WTC11 (cell line): Measurements from ENCODE around the gene MAST4.

Experiments used
- AFF4 ChIP-seq: sonication (generic); formaldehyde crosslinking; IDR thresholded peaks from 2 replicates; pipeline ENCODE4 v1.8.1; 2023; ENCODE audit warnings: mild to moderate bottlenecking, missing genetic modification reagents, borderline replicate concordance
- ATF3 ChIP-seq: sonication (generic); formaldehyde crosslinking; conservative IDR thresholded peaks from 2 replicates; pipeline ENCODE4 v1.8.1; 2022; ENCODE audit warnings: mild to moderate bottlenecking, missing genetic modification reagents
- CTCF ChIP-seq: fragments of 200-600 bp; IDR thresholded peaks from 2 replicates; pipeline ENCODE4 v1.8.0; 2022; ENCODE audit warnings: antibody characterized with exemption
- E2F4 ChIP-seq: sonication (generic); formaldehyde crosslinking; IDR thresholded peaks from 2 replicates; pipeline ENCODE4 v1.8.1; 2022; ENCODE audit warnings: low read depth, mild to moderate bottlenecking, moderate library complexity, missing genetic modification reagents, borderline replicate concordance
- GABPB1 ChIP-seq: sonication (generic); formaldehyde crosslinking; IDR thresholded peaks from 2 replicates; pipeline ENCODE4 v1.8.1; 2023; ENCODE audit warnings: mild to moderate bottlenecking, missing genetic modification reagents
- IRF1 ChIP-seq: sonication (generic); formaldehyde crosslinking; IDR thresholded peaks from 2 replicates; pipeline ENCODE4 v1.8.0; 2023; ENCODE audit warnings: missing genetic modification reagents

GRCh38 chr5:66573733-66574132 is 22.5 kb upstream of the MAST4 start:
- TF ChIP-seq AFF4 (no peak), ATF3 (CRISPR knock-in tag) (no peak), CTCF (no peak), GABPB1 (CRISPR knock-in tag) (no peak), E2F4 (CRISPR knock-in tag) (no peak), IRF1 (CRISPR knock-in tag) (no peak)
